Naive thymus-derived CD8-positive, alpha-beta T cell (primary cell): ENCODE measurements around the gene DHCR24. TPM values are rescaled to one million over a fixed set of nuclear protein-coding genes. Genes with fewer than 3 reads are reported as not detected.

Experiments
- ATAC-seq, 2 donors: fragments of 150-1000 bp; cut with Tn5 transposase in 1 of 2; sonication (Bioruptor Pico), chemical (Tn5 transposase) in 1 of 2; 1 replicate in 1 of 2; 2 replicates in 1 of 2; pipeline ENCODE4 v1.10.0; 2021; ENCODE audit warnings: mild to moderate bottlenecking in 2 of 2, moderate library complexity in 2 of 2
- POLR2A ChIA-PET: fragments of 350-600 bp; sonication (Branson Sonifier 250); formaldehyde crosslinking; loops from one replicate; lab custom pipeline; 2021; ENCODE audit warnings: antibody characterized with exemption; lab: Charles Lee
- DNase-seq, 10 donors: peaks; one replicate each; pipeline versions ENCODE4 v3.0.0 to v3.0.0-alpha.2; 2020 to 2022
- H3K27ac Mint-ChIP-seq, 10 donors: one replicate each; pipeline ENCODE4 v1.8.0; 2020 to 2022; ENCODE audit warnings: mild to moderate bottlenecking in 10 of 10, mixed read lengths in 10 of 10, moderate library complexity in 4 of 10, inconsistent platforms in 1 of 10
- H3K27me3 Mint-ChIP-seq, 5 donors: one replicate each; pipeline ENCODE4 v1.8.0; 2021 to 2022; ENCODE audit warnings: mixed read lengths in 5 of 5
- H3K36me3 Mint-ChIP-seq, 3 donors: one replicate each; pipeline ENCODE4 v1.8.0; 2020 to 2022; ENCODE audit warnings: mixed read lengths in 3 of 3, mild to moderate bottlenecking in 2 of 3, inconsistent platforms in 1 of 3
- H3K4me1 Mint-ChIP-seq, 4 donors: one replicate each; pipeline ENCODE4 v1.8.0; 2021 to 2022; ENCODE audit warnings: mixed read lengths in 4 of 4
- H3K4me3 Mint-ChIP-seq, 10 donors: one replicate each; pipeline ENCODE4 v1.8.0; 2020 to 2022; ENCODE audit warnings: mild to moderate bottlenecking in 10 of 10, mixed read lengths in 10 of 10, moderate library complexity in 6 of 10, inconsistent platforms in 1 of 10
- H3K9me3 Mint-ChIP-seq, 9 donors: one replicate each; pipeline ENCODE4 v1.8.0; 2020 to 2022; ENCODE audit warnings: mixed read lengths in 9 of 9, mild to moderate bottlenecking in 3 of 9, inconsistent platforms in 1 of 9, moderate library complexity in 1 of 9
- polyA plus RNA-seq, 3 donors: library from polyadenylated mRNA; unstranded; fragments of 300-500 nt; fragmentation: Illumina TruSeq; gene quantifications; one replicate each; pipeline ENCODE4 v1.2.3, GENCODE V29; 2021
- total RNA-seq, 8 experiments: library from RNA in 2 of 8; stranded (reverse) in 2 of 8; gene quantifications; one replicate each; pipeline ENCODE4 v1.2.3 and lab custom pipeline; 2021 to 2026

The DHCR24 gene
- total and polyA plus RNA-seq, 5 experiments from 2014 or later: 1.8 to 4.2 (median 3.4) TPM

- Mint-ChIP-seq H3K4me3 (no peak overlapping the region), H3K27me3 (no peaks in the 10 kb centered on the region), H3K27ac (no peak overlapping the region), H3K36me3 (no peaks in the 10 kb centered on the region), H3K4me1 (peaks cover 5 to 11% (median 8%) of the 10 kb centered on the region in 4 donors), H3K9me3 (no peaks in the 10 kb centered on the region)
- POLR2A ChIA-PET: no interaction called here
- DNase-seq (no peak), ATAC-seq (no peak)
These were observed 73.4 kb downstream of the DHCR24 start for GRCh38 chr1:54813485-54814125.

- no peak overlapping the region for H3K27ac Mint-ChIP-seq
- POLR2A ChIA-PET: no interaction called here
- no peaks in the 10 kb centered on the region for H3K36me3 Mint-ChIP-seq
- no peaks in the 10 kb centered on the region for H3K9me3 Mint-ChIP-seq
- peak in 1 of 2 donors; percentile 47 for ATAC-seq
- DNase-seq: peak in 2 of 10 donors; percentile 15 to 36
- no peaks in the 10 kb centered on the region for H3K27me3 Mint-ChIP-seq
- peak overlapping the region in 1 of 10 donors; percentile 22 for H3K4me3 Mint-ChIP-seq
- H3K4me1 Mint-ChIP-seq: peaks cover 2 to 13% (median 2%) of the 10 kb centered on the region in 4 donors
These were observed 74.1 kb downstream of the DHCR24 start for GRCh38 chr1:54812801-54813484.

GRCh38 chr1:54811739-54812655 lies 75.0 kb downstream of the DHCR24 start:
- ATAC-seq (no peak), DNase-seq (peak in 2 of 10 donors; percentile 13 to 34)
- no peaks in the 10 kb centered on the region for H3K36me3 Mint-ChIP-seq
- no peak overlapping the region for H3K4me3 Mint-ChIP-seq
- POLR2A ChIA-PET: no interaction called here
- H3K27me3 Mint-ChIP-seq: no peaks in the 10 kb centered on the region
- no peaks in the 10 kb centered on the region for H3K9me3 Mint-ChIP-seq
- H3K4me1 Mint-ChIP-seq: peaks cover 0 to 19% (median 0%) of the 10 kb centered on the region in 4 donors
- H3K27ac Mint-ChIP-seq: no peak overlapping the region

DNA sequence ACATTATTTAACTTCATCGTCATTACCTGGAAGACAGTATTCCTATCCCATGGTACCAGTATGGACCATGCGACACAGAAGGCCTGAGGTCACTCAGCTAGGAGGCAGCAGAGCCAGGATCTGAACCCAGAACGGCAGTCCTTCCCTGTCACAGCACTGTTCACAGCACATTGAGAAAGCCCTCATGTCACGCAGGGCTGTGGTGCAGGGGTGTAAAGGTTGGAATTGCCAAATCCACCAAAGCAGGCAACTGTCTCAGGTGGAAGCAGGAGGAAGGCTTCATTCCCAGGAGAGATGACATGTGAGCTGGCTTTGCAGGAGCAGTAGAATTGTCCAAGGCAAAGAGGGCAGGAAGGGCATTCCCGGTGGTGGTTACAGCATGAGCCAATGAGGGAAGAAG lies 75.9 kb downstream of the DHCR24 start:
- peak in 1 of 10 donors; percentile 3 for DNase-seq
- Mint-ChIP-seq H3K4me3 (no peak overlapping the region), H3K4me1 (peaks cover 0 to 22% (median 0%) of the 10 kb centered on the region in 4 donors), H3K27ac (peak overlapping the region in 1 of 10 donors; percentile 10), H3K9me3 (no peaks in the 10 kb centered on the region), H3K36me3 (no peaks in the 10 kb centered on the region), H3K27me3 (no peaks in the 10 kb centered on the region)
- no peak for ATAC-seq
- POLR2A ChIA-PET: no interaction called here

- H3K36me3 Mint-ChIP-seq: no peaks in the 10 kb centered on the region
- H3K4me3 Mint-ChIP-seq: no peak overlapping the region
- H3K4me1 Mint-ChIP-seq: peaks cover 0 to 22% (median 0%) of the 10 kb centered on the region in 4 donors
- peak; percentile 83 to 93 for ATAC-seq
- POLR2A ChIA-PET: no interaction called here
- H3K9me3 Mint-ChIP-seq: no peaks in the 10 kb centered on the region
- H3K27me3 Mint-ChIP-seq: no peaks in the 10 kb centered on the region
- peak; percentile 30 to 78 (median 54) for DNase-seq
- H3K27ac Mint-ChIP-seq: peak overlapping the region in 2 of 10 donors; percentile 6 to 31
These were observed 76.6 kb downstream of the DHCR24 start for GRCh38 chr1:54810153-54810942.

GRCh38 chr1:54809496-54810074 lies 77.4 kb downstream of the DHCR24 start:
- POLR2A ChIA-PET: no interaction called here

GRCh38 chr1:54808443-54809207 lies 78.4 kb downstream of the DHCR24 start:
- H3K36me3 Mint-ChIP-seq: no peaks in the 10 kb centered on the region
- peak overlapping the region in 2 of 10 donors; percentile 52 to 70 for H3K4me3 Mint-ChIP-seq
- no peak for ATAC-seq
- H3K27ac Mint-ChIP-seq: peak overlapping the region in 5 of 10 donors; percentile 0 to 87 (median 48)
- POLR2A ChIA-PET: no interaction called here
- peaks cover 0 to 36% (median 5%) of the 10 kb centered on the region in 4 donors for H3K4me1 Mint-ChIP-seq
- peak in 2 of 10 donors; percentile 8 to 36 for DNase-seq
- no peaks in the 10 kb centered on the region for H3K9me3 Mint-ChIP-seq
- no peaks in the 10 kb centered on the region for H3K27me3 Mint-ChIP-seq

More at GRCh38 chr1:54809496-54810074, 77.4 kb downstream of the DHCR24 start:
- Mint-ChIP-seq H3K9me3 (no peaks in the 10 kb centered on the region), H3K4me1 (peaks cover 0 to 28% (median 1%) of the 10 kb centered on the region in 4 donors), H3K27me3 (no peaks in the 10 kb centered on the region), H3K27ac (peak overlapping the region in 1 of 10 donors; percentile 15), H3K36me3 (no peaks in the 10 kb centered on the region), H3K4me3 (no peak overlapping the region)
- ATAC-seq: no peak
- DNase-seq: peak in 2 of 10 donors; percentile 4 to 11

DNA sequence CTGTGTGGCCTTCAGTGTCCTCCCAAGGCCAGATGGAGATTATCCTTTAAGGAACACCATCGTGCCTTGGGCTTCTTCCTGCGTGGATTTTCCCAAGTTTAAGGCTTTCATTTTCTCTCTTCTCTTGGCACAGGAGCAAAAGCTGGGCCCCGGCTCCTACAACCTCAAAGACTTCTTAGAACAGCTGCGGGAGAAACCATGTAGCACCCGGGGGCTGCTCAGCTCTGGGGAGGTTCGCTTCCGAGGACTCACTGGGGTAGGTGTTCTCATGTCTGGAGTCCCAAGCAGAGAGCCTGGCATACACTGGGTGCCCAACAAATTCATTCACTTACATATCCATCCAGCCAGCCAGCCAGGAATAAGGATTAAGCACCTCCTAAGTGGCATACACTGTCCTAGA lies 79.2 kb downstream of the DHCR24 start:
- DNase-seq (peak in 1 of 10 donors; percentile 32), ATAC-seq (no peak)
- POLR2A ChIA-PET: no interaction called here
- H3K9me3 Mint-ChIP-seq: no peaks in the 10 kb centered on the region
- no peaks in the 10 kb centered on the region for H3K36me3 Mint-ChIP-seq
- H3K4me1 Mint-ChIP-seq: peaks cover 0 to 41% (median 7%) of the 10 kb centered on the region in 4 donors
- H3K27me3 Mint-ChIP-seq: no peaks in the 10 kb centered on the region
- H3K4me3 Mint-ChIP-seq: peak overlapping the region in 3 of 10 donors; percentile 7 to 70 (median 52)
- peak overlapping the region in 2 of 10 donors; percentile 69 to 87 for H3K27ac Mint-ChIP-seq

DNA sequence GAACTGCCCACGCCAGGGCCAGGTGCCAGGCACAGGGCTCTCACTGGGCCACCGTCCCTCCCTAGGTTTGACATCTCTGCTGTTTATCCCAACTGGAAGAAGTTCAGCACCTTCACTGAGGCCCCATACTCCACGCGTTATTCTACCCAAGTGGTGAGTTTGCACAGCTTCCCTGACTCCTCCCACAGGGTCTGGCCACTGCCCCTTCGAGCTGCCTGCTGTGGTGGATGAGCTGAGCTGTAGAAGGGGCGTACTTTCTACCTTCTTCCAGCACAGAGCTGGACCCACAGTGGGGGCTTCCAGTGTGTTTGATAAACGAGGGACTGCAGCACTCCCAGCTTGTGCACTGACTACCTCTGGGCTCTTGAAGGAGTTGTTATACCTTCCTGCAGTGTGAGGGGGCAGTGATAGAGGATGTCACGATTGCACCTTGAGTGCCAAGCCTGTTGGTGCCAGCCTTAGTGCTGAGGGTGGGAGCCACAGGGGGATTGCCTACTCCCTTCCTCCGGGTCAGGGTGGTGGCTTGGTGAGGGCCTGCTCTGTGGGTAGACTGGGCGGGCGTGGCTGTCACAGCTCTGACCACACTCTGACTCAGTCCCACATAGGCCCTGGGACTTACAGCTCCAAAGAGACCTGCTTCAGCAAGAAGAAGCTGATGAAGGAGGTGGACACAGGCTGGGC lies 79.9 kb downstream of the DHCR24 start:
- Mint-ChIP-seq H3K36me3 (no peaks in the 10 kb centered on the region), H3K9me3 (no peaks in the 10 kb centered on the region)
- POLR2A ChIA-PET: no interaction called here

GRCh38 chr1:54805981-54806381 lies 81.0 kb downstream of the DHCR24 start:
- no peaks in the 10 kb centered on the region for H3K27me3 Mint-ChIP-seq
- H3K36me3 Mint-ChIP-seq: no peaks in the 10 kb centered on the region
- H3K9me3 Mint-ChIP-seq: no peaks in the 10 kb centered on the region
- DNase-seq (peak in 2 of 10 donors; percentile 9 to 40), ATAC-seq (no peak)
- peaks cover 8 to 50% (median 14%) of the 10 kb centered on the region in 4 donors for H3K4me1 Mint-ChIP-seq
- no peak overlapping the region for H3K27ac Mint-ChIP-seq
- POLR2A ChIA-PET: no interaction called here
- H3K4me3 Mint-ChIP-seq: no peak overlapping the region

More for the DNA sequence above, 79.9 kb downstream of the DHCR24 start:
- peak overlapping the region in 2 of 10 donors; percentile 20 to 70 for H3K4me3 Mint-ChIP-seq
- no peaks in the 10 kb centered on the region for H3K27me3 Mint-ChIP-seq
- ATAC-seq (no peak), DNase-seq (peak in 3 of 10 donors; percentile 16 to 60 (median 41))
- H3K27ac Mint-ChIP-seq: peak overlapping the region in 2 of 10 donors; percentile 69 to 87
- H3K4me1 Mint-ChIP-seq: peaks cover under 1 to 41% (median 7%) of the 10 kb centered on the region in 4 donors
